Measurements from ENCODE around the gene PDXK. TPM values are rescaled to one million over a fixed set of nuclear protein-coding genes. Genes with fewer than 3 reads are reported as not detected.

Gene PDXK
- total and polyA plus RNA-seq, 9 of the 15 experiments (the other 6 are each of a cell fraction or from before 2014, with no cell fraction given) = 5.6 to 162 (median 76.5) TPM

- TF ChIP-seq HMGN3 (IDR thresholded peaks at IDR 0.05; ENCODE audit: borderline replicate concordance, extremely low read depth, insufficient read length, low read depth, low read length) (peak; percentile 83), TEAD1 (CRISPR knock-in tag; IDR thresholded peaks at IDR 0.05) (peak; percentile 9 to 92; a peak in 2 of 4 replicates), HNRNPH1 (optimal IDR thresholded peaks at IDR 0.05; ENCODE audit: low read depth, low read length) (no peak), MYC (IDR thresholded peaks at IDR 0.05; ENCODE audit: low read depth, low read length) (peak; percentile 70), MYC (CRISPR knock-in tag; IDR thresholded peaks at IDR 0.05; ENCODE audit: borderline replicate concordance, low read depth) (no peak), ZBTB2 (IDR thresholded peaks at IDR 0.05) (no peak), CBX8 (IDR thresholded peaks at IDR 0.05; ENCODE audit: borderline replicate concordance, extremely low read depth, low read depth, low read length, poor library complexity, severe bottlenecking) (no peak), NBN (IDR thresholded peaks at IDR 0.05; ENCODE audit: low read depth) (peak; percentile 25; the same call in 1 of the 2 replicates), E2F1 (CRISPR knock-in tag; IDR thresholded peaks at IDR 0.05) (peak; percentile 53; the same call in 1 of the 2 replicates), JUN (IDR thresholded peaks at IDR 0.05; ENCODE audit: borderline replicate concordance, low read depth, low read length) (no peak), JUN (CRISPR knock-in tag; IDR thresholded peaks at IDR 0.05; ENCODE audit: borderline replicate concordance) (peak; percentile 59; the same call in 1 of the 2 replicates), SIN3B (IDR thresholded peaks at IDR 0.05; ENCODE audit: low read depth) (no peak; the same call in 1 of the 2 replicates), SMAD1 (IDR thresholded peaks at IDR 0.05; ENCODE audit: low read depth, low read length, partially characterized antibody) (peak; percentile 11), CHAMP1 (IDR thresholded peaks at IDR 0.05) (no peak), HDAC1 (IDR thresholded peaks at IDR 0.05) (no peak), ZBTB7A (IDR thresholded peaks at IDR 0.05; ENCODE audit: borderline replicate concordance, control insufficient read depth, low read depth, low read length) (peak; percentile 20; the same call in 1 of the 2 replicates), ZBTB1 (CRISPR knock-in tag; IDR thresholded peaks at IDR 0.05; ENCODE audit: borderline replicate concordance, low read depth) (no peak), KDM5B (IDR thresholded peaks at IDR 0.05; ENCODE audit: insufficient replicate concordance, low read depth, low read length) (no peak), ELF4 (CRISPR knock-in tag; IDR thresholded peaks at IDR 0.05) (0 out of 2 replicates have a peak, but pooled peaks have one; percentile 8), RBFOX2 (IDR thresholded peaks at IDR 0.05; ENCODE audit: low read depth, low read length) (peak; percentile 48)
Measured at GRCh38 chr21:43810505-43811261, 91.8 kb downstream of the PDXK start (continued).

All from K562 (cell line).